ENCODE results near the gene CIDEC. TPM values are rescaled to one million over a fixed set of nuclear protein-coding genes. Genes with fewer than 3 reads are reported as not detected.
"Not testable (repeated sequence)": the region's sequence is repeated elsewhere in the genome, so short reads cannot be mapped to it uniquely, and the experiment has no call there.

CIDEC gene
- total and polyA plus RNA-seq, 2 of the 8 experiments (the other 6 are each of a cell fraction or from before 2014, with no cell fraction given), result not detected

- H3K56ac ChIP-seq (replicated peaks; ENCODE audit: insufficient read length, low read depth, low read length); H3K23ac ChIP-seq (ENCODE audit: insufficient read length); DNase-seq (ENCODE audit: low read depth in 1 of 2, low spot score in 2 of 2); H3K4me3 ChIP-seq (ENCODE audit: extremely low read depth in 1 of 4, insufficient read depth in 2 of 4, low read depth in 3 of 4, low read length in 4 of 4); H3K27ac ChIP-seq (ENCODE audit: low read depth, low read length); H3K79me1 ChIP-seq (ENCODE audit: low read depth, low read length); H3K9me3 ChIP-seq (ENCODE audit: insufficient read depth in 2 of 2, low read depth in 1 of 2, low read length in 1 of 2); H3K4ac ChIP-seq (replicated peaks; ENCODE audit: insufficient read length, low read depth, low read length); H3K23me2 ChIP-seq (ENCODE audit: low read depth, low read length); POLR2A ChIA-PET (ENCODE audit: partially characterized antibody); H3K9ac ChIP-seq (replicated peaks in 1 of 4; ENCODE audit: extremely low read depth in 1 of 4, low read depth in 3 of 4, low read length in 3 of 4); H4K8ac ChIP-seq (ENCODE audit: extremely low read depth, insufficient read depth, low read length); H2BK5ac ChIP-seq (ENCODE audit: low read depth, low read length); H2BK120ac ChIP-seq (replicated peaks; ENCODE audit: low read depth, low read length); H3K79me2 ChIP-seq (ENCODE audit: control insufficient read depth in 1 of 2, insufficient read depth in 2 of 2, low read length in 2 of 2); H2BK15ac ChIP-seq (ENCODE audit: low read length); H2BK12ac ChIP-seq (ENCODE audit: low read depth, low read length); H2BK20ac ChIP-seq (ENCODE audit: low read length); H2AFZ ChIP-seq (ENCODE audit: low read length); H3K27me3 ChIP-seq (replicated peaks in 1 of 4; ENCODE audit: control insufficient read depth in 3 of 4, extremely low read depth in 1 of 4, insufficient read depth in 3 of 4, low read length in 3 of 4); H3K18ac ChIP-seq (ENCODE audit: extremely low read depth, low read length); FAIRE-seq; H2AK5ac ChIP-seq (ENCODE audit: low read depth, low read length); H4K91ac ChIP-seq (replicated peaks; ENCODE audit: insufficient read length, low read length); H3K4me2 ChIP-seq (ENCODE audit: insufficient read depth in 1 of 2, low read depth in 2 of 2, low read length in 2 of 2); H4K5ac ChIP-seq (ENCODE audit: insufficient read length, low read depth, low read length); H3K36me3 ChIP-seq (ENCODE audit: control insufficient read depth in 2 of 4, insufficient read depth in 4 of 4, low read length in 3 of 4); H3K4me1 ChIP-seq (replicated peaks in 1 of 4; ENCODE audit: control insufficient read depth in 3 of 4, insufficient read depth in 4 of 4, low read length in 3 of 4); H4K20me1 ChIP-seq (replicated peaks in 1 of 2; ENCODE audit: control insufficient read depth in 1 of 2, insufficient read depth in 2 of 2, low read length in 2 of 2); H3K14ac ChIP-seq (ENCODE audit: insufficient read length): not testable (repeated sequence)
- WGBS, 2 experiments (ENCODE audit: extremely low coverage in 1 of 2, insufficient coverage in 1 of 2, insufficient read length in 1 of 2, insufficient replicate concordance in 2 of 2, low coverage in 1 of 2, low lambda C conversion rate in 2 of 2, missing lambda C conversion rate in 1 of 2), result 93% methylated on average over 5 of the region's 5 CpGs; no CpG with 5 or more reads in 1 of the 2 experiments
- CTCF ChIA-PET (ENCODE audit: partially characterized antibody), result interaction anchor here (1.1 kb wide), 1 partner anchor 43 kb away, joined by 3 read pairs; no protein-coding TSS in a partner anchor
These were observed 8.0 kb downstream of the CIDEC start for GRCh38 chr3:9872067-9872466.

Data from H1 (cell line).